HepG2 (cell line): ENCODE data around the gene CD300A. TPM values are rescaled to one million over a fixed set of nuclear protein-coding genes. Genes with fewer than 3 reads are reported as not detected.

Source experiments
- AFF4 ChIP-seq: sonication (generic); formaldehyde crosslinking; IDR thresholded peaks from 2 replicates; pipeline ENCODE4 v1.4.0; 2020; ENCODE audit warnings: missing genetic modification reagents
- CHD2 ChIP-seq: IDR thresholded peaks from 2 replicates; pipeline ENCODE4 v1.6.1; 2011; ENCODE audit warnings: low read depth, low read length, improper control_type of control experiment
- HMGXB4 ChIP-seq, 2 experiments: sonication (generic) in 1 of 2; formaldehyde crosslinking in 1 of 2; IDR thresholded peaks; 2 replicates each; pipeline versions ENCODE4 v1.4.0 to v1.6.1; 2018 to 2020; ENCODE audit warnings: missing genetic modification reagents in 2 of 2, borderline replicate concordance in 1 of 2, low read depth in 1 of 2, mild to moderate bottlenecking in 1 of 2, missing biosample characterization in 1 of 2
- HNF4G ChIP-seq, 2 experiments: sonication (generic) in 1 of 2; formaldehyde crosslinking in 1 of 2; IDR thresholded peaks; 2 replicates each; pipeline versions ENCODE4 v1.4.0 to v1.6.1; 2011 to 2020; ENCODE audit warnings: borderline replicate concordance in 2 of 2, low read depth in 2 of 2, mild to moderate bottlenecking in 2 of 2, low read length in 1 of 2, missing genetic modification reagents in 1 of 2, moderate library complexity in 1 of 2
- KDM2A ChIP-seq: sonication (generic); formaldehyde crosslinking; IDR thresholded peaks from 2 replicates; pipeline ENCODE4 v1.4.0; 2020; ENCODE audit warnings: low read depth, missing genetic modification reagents, borderline replicate concordance
- NFRKB ChIP-seq: fragments of 450-650 bp; IDR thresholded peaks from 2 replicates; pipeline ENCODE4 v1.6.1; 2017
- NR2C2 ChIP-seq: sonication (generic); formaldehyde crosslinking; IDR thresholded peaks from 2 replicates; pipeline ENCODE4 v1.4.0; 2020; ENCODE audit warnings: missing genetic modification reagents, mild to moderate bottlenecking, moderate library complexity, borderline replicate concordance
- PHB2 ChIP-seq: fragments of 450-650 bp; IDR thresholded peaks from 2 replicates; pipeline ENCODE4 v1.6.1; 2018; ENCODE audit not compliant: partially characterized antibody
- RBM39 ChIP-seq: fragments of 200-400 bp; formaldehyde crosslinking; IDR thresholded peaks from one replicate; pipeline ENCODE4 v1.6.1; 2018; ENCODE audit warnings: antibody characterized with exemption, mild to moderate bottlenecking, low read depth, low read length; ENCODE audit not compliant: poor library complexity, severe bottlenecking
- SP140L ChIP-seq: sonication (generic); formaldehyde crosslinking; IDR thresholded peaks from 2 replicates; pipeline ENCODE4 v1.4.0; 2020; ENCODE audit warnings: missing genetic modification reagents, borderline replicate concordance
- STAT6 ChIP-seq: sonication (generic); formaldehyde crosslinking; IDR thresholded peaks from 2 replicates; pipeline ENCODE4 v1.4.0; 2020; ENCODE audit warnings: missing genetic modification reagents, mild to moderate bottlenecking, borderline replicate concordance
- ZBTB3 ChIP-seq: sonication (generic); formaldehyde crosslinking; IDR thresholded peaks from 2 replicates; pipeline ENCODE4 v1.4.0; 2020; ENCODE audit warnings: low read depth, mild to moderate bottlenecking, moderate library complexity, missing genetic modification reagents, borderline replicate concordance
- ZBTB42 ChIP-seq: sonication (generic); formaldehyde crosslinking; IDR thresholded peaks from 2 replicates; pipeline ENCODE4 v1.5.0; 2020; ENCODE audit warnings: mild to moderate bottlenecking, missing genetic modification reagents
- ZFY ChIP-seq: sonication (generic); formaldehyde crosslinking; IDR thresholded peaks from 2 replicates; pipeline ENCODE4 v1.4.0; 2020; ENCODE audit warnings: missing genetic modification reagents
- ZHX1 ChIP-seq: sonication (generic); formaldehyde crosslinking; IDR thresholded peaks from 2 replicates; pipeline ENCODE4 v1.8.1; 2022; ENCODE audit warnings: low read depth, mild to moderate bottlenecking, missing genetic modification reagents
- ZSCAN31 ChIP-seq: sonication (generic); formaldehyde crosslinking; IDR thresholded peaks from 2 replicates; pipeline ENCODE4 v1.5.0; 2020; ENCODE audit warnings: low read depth, mild to moderate bottlenecking, missing genetic modification reagents
- polyA plus RNA-seq, 8 experiments: library from polyadenylated mRNA; depleted of rRNA in 3 of 8; stranded (reverse) in 7 of 8; unstranded in 1 of 8; fragments of >200 nt; fragmentation: Illumina TruSeq in 4 of 8; extraction: Trizol in 4 of 8; gene quantifications; 2 replicates each; pipeline versions ENCODE4 v1.2.1 to v1.2.3, GENCODE V29; 2011 to 2016; ENCODE audit warnings: low read depth in 4 of 8, missing spikeins in 1 of 8, mixed read lengths in 1 of 8; ENCODE audit not compliant: insufficient read depth in 1 of 8
- total RNA-seq, 5 experiments: library from RNA; depleted of rRNA; stranded (reverse); fragments of >200 nt; fragmentation: Illumina TruSeq; extraction: Trizol; gene quantifications; 2 replicates each; pipeline ENCODE4 v1.2.3, GENCODE V29; 2016; ENCODE audit warnings: low read depth in 1 of 5

The CD300A gene
- total and polyA plus RNA-seq, 2 of the 13 experiments (the other 11 are each of a cell fraction or from before 2014, with no cell fraction given) = not detected

GRCh38 chr17:74452841-74453661 lies 13.4 kb upstream of the CD300A start (continued):
- no peak for TF ChIP-seq AFF4 (CRISPR knock-in tag)
- TF ChIP-seq CHD2 = 0 out of 2 replicates have a peak, but pooled peaks have one; percentile 11
- 0 out of 2 replicates have a peak, but pooled peaks have one; percentile 6 for TF ChIP-seq NR2C2 (CRISPR knock-in tag)
- no peak for TF ChIP-seq ZBTB3 (CRISPR knock-in tag)
- TF ChIP-seq STAT6 (CRISPR knock-in tag) = no peak
- peak; percentile 20; the same call in 1 of the 2 replicates for TF ChIP-seq KDM2A
- no peak for TF ChIP-seq HMGXB4 (CRISPR knock-in tag; IDR thresholded peaks at IDR 0.05; ENCODE audit: borderline replicate concordance in 1 of 2, low read depth in 1 of 2)
- no peak for TF ChIP-seq RBM39
- no peak for TF ChIP-seq HNF4G (IDR thresholded peaks at IDR 0.05; ENCODE audit: borderline replicate concordance, low read depth, low read length)
- TF ChIP-seq HNF4G (CRISPR knock-in tag; IDR thresholded peaks at IDR 0.05; ENCODE audit: borderline replicate concordance, low read depth) = 0 out of 2 replicates have a peak, but pooled peaks have one; percentile 2
- TF ChIP-seq ZHX1 (CRISPR knock-in tag) = no peak
- no peak for TF ChIP-seq ZFY (CRISPR knock-in tag)
- TF ChIP-seq SP140L = no peak
- no peak for TF ChIP-seq NFRKB
- no peak for TF ChIP-seq ZBTB42 (CRISPR knock-in tag)
- TF ChIP-seq PHB2 = no peak
- no peak for TF ChIP-seq ZSCAN31
